Jurkat, Clone E6-1 (cell line): ENCODE results near the gene CDK18.

ENCODE experiments used
- DNase-seq: peaks from one replicate; pipeline ENCODE4 v3.0.0-alpha.2; 2011; ENCODE audit warnings: low read depth, low spot score
- H3K4me3 ChIP-seq: 2 replicates; pipeline ENCODE4 v1.5.1; 2011; ENCODE audit warnings: mild to moderate bottlenecking, low read length, control low read depth, moderate library complexity

CDK18 gene

DNA sequence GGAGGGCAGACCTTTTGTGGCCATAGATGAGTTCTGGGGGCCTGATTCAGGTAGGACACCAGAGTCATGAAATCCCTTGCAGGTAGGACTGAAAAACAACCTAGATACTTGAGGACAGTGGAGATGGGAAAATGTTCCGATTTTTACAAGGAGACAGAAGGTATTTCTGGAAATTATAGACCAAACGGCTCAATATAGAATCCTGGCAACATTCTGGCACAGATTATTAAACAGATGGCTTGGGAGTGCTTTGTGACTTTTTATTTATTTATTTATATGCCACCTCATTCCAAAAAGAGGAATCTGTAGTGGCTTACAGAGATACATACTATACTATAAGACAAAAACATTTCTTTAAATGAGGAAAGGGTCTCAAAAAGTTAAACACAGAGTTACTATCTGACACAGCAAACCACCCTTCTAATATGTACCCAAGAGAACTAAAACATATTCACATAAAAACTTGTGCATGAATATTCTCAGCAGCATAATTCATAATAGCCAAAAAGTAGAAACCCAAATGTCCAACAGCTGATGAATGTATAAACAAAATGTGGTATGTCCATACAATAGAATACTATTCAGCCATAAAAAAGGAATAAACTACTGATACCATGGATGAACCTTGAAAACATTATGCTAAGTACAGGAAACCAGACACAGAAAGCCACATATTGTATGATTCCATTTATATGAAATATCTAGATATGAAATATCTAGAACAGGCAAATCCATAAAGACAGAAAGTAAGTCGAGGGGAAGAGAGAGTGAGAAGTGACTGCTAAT is 49.8 kb downstream of the CDK18 start:
- no peak overlapping the region for H3K4me3 ChIP-seq
- no peak for DNase-seq

DNA sequence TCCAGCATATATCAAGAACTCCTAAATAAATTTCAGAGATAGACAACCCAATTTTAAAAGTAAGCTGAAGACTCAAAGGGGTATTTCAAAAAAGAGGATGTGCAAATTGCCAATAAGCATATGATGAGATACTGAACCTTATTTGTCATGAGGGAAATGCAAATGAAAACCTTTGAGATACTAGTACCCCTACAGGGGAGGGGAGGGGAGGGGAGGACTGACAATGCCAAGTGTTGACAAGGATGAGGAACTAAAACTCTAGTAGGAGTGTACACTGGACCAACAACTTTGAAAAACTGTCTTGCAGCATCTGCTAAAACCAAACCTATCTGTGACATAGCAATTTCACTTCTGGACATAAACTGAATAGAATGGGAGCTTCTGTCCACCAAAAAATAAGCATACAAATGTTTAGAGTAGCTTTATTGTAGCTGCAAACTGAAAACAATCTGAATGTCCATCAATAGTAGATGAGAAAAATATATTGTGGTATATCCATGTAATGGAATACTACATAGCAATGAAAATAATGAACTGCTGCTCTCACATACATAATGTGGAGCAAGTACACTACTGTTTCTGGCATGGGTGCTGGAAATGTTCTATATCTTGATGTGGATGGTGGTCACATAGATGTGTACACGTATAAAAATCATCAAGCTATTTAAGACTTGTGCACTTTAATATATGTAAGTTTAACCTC is 57.2 kb downstream of the CDK18 start:
- H3K4me3 ChIP-seq = no peak overlapping the region
- no peak for DNase-seq

DNA sequence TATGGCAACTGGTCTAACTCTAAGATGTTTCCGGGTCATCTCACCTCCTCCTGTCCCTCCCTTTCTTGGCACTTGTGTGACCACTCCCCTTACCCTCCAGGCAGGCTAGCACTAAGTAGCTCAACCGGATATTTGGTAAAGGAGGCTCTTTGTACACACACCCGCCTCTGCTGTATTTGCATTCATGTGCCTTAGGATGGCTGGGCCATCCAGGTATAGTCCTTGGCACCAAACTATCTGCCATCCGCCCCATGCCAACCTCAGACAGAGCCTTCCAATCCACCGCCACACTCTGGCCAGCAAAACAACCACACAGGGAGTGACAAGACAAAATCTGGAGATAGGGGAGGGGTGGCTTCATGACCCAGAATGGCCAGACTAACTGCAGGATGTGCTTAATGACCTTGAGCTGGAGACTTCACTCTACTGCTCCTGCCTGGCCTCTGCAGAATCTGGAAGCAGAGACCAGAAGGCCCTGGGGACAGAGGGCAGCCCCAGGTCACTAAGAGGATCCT is 59.5 kb downstream of the CDK18 start:
- no peak overlapping the region for H3K4me3 ChIP-seq
- DNase-seq = no peak

DNA sequence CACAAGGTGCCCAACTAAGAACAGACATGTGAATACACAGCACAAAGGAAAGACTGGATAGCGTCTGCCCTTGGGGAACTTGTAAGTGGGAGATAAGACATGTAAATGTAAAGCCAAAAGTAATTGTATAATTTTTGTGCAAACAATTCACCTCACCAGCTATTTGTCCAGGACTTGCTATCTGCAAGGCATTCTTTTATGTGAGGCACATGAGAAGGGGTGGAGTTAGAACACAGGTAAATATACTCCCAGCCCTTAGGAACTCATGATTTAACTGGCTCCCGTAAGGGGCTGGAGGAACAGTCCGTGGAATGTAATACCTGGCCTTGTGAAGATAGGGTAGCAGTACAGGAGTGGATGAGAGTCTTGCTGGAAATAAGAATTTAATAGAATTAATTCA is 61.3 kb downstream of the CDK18 start:
- DNase-seq = no peak
- no peak overlapping the region for H3K4me3 ChIP-seq

DNA sequence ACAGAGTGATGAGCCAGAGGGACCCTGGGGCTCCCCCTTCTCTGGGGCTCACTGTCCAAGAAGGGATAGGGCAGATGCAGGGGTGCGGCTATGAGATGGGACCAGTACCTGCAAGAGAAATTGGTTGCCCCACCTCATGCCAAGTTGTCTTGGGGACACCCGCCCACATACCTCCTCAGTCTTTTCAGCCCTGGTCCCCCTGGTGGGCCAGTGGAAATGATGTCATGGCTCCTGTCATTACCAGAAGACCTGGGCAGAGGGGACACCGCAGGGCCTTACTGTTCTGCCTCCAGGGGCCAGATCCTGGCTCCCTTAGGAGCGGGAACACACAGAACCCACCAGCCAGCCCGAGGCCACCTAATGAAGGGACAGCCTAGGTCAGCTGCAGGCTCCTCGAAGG is 63.2 kb downstream of the CDK18 start:
- DNase-seq = no peak
- H3K4me3 ChIP-seq = no peak overlapping the region

DNA sequence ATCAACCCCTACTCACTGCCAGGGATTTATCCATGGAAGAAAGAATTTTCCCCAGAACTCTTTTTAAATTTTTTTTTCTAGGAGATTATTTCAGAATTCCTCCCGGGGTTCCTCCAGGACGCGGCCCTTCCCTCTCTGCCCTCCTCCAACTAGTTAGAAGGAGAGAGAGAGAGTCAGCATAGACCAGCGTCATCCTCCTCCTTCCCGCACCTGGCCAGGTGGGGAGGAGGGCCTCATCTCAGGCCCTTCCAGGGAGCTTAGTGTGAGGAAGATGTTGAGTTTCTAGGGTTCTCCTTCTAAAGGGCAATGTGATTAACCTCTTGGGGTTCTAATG is 63.6 kb downstream of the CDK18 start:
- no peak for DNase-seq
- no peak overlapping the region for H3K4me3 ChIP-seq

DNA sequence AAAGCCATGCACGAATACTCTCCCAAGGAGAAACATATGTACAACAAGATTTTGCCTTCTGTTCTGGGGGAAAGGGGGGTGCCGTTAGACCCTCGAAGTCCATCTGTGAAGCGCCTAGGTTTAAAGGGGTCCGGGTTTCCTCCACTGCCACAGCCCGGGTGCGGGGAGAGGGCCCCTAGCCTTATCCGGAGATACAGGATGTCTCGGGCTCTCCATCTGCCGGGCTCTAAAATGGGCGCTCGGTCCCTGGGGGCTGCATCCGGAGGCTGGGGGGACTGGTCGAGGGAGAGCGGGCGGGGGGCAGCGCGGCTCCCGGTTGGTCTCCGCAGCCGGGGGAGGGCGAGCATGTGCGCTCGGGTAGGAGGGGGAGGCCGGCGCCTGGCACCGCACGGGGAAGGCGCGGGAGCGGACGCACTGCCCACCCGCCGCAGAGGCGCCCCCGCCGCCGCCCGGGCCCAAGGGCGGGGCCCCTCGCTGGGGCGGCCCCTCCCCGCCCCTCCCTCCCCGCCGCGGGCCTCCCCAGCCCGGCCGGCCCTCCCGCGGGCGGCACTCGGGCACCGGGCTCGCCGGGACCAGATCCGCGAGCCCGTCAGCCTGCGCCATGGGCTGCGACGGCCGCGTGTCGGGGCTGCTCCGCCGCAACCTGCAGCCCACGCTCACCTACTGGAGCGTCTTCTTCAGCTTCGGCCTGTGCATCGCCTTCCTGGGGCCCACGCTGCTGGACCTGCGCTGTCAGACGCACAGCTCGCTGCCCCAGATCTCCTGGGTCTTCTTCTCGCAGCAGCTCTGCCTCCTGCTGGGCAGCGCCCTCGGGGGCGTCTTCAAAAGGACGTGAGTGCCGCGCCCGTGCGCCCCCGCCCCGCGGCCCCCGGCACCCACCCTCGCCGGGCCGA is 64.2 kb downstream of the CDK18 start:
- no peak for DNase-seq

DNA sequence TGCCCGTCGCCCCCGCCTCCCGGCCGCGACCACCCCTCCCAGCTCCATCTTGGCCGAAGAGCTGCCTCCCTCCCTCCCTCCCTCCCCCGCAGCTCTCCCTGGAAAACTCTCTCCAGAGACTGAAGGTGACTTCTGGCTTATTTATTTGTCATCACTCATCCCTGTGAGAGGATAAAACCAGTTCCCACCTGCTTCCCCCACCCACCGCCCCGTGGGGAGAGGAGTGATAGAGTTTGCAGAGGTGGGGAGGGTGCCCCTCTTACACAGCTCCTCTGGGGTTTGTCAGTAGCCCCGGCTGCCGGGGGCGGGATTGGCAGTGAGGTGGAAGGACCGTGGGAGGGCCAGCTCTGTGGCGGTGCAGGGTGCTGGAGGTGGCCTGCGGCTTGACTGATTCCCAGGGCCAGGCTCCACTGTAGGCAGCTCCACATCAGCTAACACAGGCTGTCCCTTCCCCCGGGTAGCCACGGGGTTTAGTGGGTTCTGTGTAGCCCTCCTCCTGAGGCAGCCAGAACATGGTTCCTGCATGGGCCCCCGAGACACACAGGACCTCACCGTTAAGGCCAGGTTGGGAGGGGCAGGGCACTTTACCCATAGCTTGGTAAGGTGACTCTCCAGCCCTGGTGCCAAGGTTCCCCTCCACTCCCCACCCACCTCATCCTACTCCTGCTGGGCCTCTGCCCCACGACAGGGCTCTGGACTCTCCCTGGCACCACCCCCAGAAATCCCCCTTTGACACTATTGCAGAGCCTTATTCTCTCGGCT is 65.1 kb downstream of the CDK18 start:
- DNase-seq = no peak
- H3K4me3 ChIP-seq = no peak overlapping the region

More for the DNA sequence above, 64.2 kb downstream of the CDK18 start:
- no peak overlapping the region for H3K4me3 ChIP-seq

DNA sequence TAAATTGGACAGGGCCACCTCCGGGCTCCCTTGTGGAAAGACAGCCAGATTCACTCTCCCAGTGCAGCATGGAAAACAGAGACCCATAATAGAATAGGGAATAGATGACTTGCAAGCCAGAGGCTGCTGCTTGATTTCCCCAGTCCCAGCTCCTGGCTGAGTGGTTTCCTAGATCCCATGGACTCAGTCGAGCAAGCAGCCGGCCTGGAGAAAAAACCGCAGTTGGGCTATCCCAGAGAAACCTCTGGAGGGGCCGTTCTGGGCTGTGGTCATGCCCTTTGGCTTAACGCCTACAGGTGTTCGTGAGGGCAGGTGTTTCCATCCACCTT is 65.7 kb downstream of the CDK18 start:
- DNase-seq = no peak
- H3K4me3 ChIP-seq = no peak overlapping the region

DNA sequence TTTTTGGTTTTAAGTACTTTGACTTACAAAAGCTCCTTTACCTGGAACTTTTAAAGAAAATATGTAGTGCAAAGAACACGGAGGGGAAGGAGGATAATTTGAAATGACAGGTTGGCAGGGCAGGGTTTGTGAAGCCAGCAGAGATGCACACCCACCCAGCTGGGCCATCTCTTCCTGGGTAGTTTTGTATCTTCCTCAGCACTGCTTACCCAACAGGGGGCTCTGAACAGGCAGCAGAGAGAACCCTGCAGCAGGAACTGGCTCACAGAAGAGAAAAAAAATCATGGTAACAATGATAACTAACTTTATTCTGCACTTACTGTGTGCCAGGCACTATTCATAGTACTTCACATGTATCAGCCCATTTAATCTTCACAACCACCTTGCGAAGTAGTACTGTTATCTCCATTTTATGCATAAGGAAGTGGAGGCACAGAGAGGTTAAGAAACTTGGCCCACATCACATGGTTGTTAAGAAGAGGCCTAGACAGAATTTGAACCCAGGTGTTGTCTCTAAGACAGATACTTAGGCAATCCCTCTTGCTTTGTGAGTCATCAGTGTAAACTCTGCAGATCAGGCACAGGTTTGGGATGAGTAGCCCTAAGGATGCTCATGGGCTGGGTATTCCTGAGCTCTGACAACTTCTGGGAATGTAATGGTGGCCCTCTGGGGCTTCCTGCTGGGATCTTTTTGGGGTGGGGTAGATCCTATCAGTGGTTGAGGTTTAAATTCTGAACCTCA is 66.5 kb downstream of the CDK18 start:
- DNase-seq = peak; percentile 22

DNA sequence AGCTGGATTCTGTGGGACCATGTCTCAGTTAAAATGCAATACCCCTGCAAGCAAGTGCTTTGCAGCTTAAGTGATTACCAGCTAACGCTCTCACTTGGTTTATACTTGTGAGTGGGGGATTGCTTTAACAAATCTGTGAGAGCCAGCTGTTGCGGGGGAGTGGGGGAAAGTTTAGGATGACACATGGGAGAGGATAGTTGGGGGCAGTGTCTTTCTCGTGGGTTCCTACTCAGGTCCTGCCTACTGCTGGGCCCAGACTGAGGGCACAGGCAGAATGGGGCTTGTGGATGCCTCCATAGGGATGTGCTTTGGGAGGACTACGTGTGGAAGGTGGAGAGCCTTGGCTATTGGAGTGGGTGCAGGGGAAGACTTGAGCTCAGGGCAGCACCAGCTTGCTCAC is 67.3 kb downstream of the CDK18 start:
- no peak for DNase-seq
- no peak overlapping the region for H3K4me3 ChIP-seq

More for the DNA sequence above, 66.5 kb downstream of the CDK18 start:
- no peak overlapping the region for H3K4me3 ChIP-seq

DNA sequence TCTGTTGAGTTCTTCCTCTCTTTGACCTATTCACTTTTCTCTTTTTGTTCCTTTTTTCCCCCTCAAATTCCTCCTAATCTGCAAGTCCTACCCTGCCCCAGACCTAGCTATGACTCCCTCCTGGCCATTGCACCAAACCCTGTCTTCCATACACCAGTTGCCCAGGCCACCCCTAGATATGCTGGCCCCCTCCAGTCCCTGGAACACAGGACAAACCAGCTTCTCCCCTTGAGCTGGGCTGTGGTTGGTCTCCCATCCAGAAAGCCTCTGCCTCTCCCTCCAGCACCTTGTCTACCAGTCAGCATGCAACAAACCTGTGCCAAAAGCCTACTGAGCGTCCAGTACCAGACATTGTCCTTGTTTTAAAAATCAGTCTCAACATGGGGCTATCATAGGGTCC is 68.0 kb downstream of the CDK18 start:
- no peak for DNase-seq
- no peak overlapping the region for H3K4me3 ChIP-seq

DNA sequence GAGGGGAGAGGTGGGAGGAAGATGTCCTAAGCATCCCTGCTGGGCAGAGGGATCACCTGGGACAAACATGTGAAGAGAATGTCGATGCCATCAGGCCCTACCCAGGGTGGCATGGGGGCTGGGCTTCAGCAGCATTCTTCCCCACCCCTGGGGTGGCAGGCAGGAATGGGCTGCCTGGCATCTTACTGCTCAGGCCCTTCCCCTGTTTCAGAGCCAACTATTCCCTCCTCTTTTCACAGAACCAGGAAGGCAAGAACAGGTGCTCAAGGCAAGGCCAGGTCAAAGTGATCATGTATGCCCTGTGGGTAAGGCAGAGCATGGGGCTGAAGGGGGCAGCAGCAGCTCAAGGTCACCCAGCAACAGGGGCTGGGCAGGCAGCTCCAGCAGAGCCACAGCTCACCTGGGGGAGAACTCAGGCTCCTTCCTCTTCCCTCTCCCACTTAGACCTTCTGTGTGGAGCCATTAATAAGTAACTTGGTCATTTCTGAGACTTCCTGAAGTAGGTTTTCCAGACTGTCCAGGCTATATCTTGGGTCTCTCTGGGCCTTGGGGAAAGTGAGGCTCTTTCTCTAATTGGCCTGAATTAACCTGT is 70.9 kb downstream of the CDK18 start:
- no peak overlapping the region for H3K4me3 ChIP-seq

DNA sequence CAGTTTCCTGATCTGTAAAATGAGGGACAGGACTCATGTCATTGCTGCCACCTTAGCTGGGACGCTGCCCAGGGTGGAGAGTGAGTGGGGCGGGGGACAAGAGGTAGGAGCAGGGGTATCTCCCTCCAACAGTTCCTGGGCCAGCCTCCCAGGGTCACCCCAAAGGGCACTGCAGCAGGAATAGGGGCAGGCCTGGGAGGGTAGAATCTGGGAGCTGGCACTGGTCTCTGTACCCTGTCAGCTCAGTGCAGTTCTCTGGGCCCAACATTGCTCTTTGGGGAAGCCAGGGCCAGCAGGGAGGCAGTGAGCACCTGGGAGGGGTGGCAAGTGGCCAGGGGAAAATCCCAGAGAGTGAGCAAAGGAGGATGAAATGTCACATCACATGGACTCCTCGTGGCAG is 71.5 kb downstream of the CDK18 start:
- DNase-seq = no peak
- H3K4me3 ChIP-seq = no peak overlapping the region

More for the DNA sequence above, 70.9 kb downstream of the CDK18 start:
- no peak for DNase-seq

DNA sequence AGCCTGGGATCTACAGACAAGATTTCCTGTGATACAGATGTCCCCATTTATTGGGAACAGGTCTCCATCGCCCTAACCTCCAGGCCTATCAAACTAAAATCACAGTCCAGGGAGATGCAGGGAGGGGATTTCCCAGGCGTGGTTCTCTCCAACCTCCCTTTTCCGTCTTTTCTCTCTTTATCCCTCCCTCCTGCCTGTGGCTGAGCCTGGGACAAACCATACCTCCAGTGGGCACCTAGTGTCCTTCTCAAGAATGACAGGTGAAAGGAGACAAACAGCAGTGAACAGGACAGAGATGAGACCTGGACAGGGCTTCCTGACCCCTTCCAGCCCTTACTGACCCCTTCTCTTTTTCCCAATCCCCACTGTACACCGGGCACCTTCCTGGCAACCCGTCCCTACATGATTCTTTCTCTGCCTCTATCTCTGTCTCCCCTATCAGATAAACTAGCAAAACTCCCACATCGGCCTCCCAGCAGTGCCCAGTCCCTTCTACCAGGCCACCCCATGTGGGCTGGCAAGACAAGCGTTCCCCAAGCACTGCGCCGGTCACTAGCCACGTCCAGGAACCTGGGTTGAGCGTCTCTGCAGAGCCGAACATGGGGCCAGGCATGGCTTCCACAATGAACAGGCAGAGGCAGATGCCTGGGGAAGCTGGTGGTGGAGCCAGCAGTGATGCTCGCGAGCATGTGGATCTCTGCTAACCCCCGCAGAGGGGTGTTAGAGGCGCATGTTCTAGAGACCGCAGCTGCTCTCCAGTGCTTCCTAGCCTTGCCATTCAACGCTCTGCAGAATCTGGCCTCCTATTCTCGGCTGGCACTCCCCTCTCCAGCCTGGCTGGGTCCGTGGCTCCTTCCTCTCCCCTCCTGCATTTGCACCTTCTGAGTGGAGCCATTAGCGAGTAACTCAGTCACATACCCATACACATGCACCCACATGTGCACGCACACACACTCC is 72.6 kb downstream of the CDK18 start:
- no peak for DNase-seq
- no peak overlapping the region for H3K4me3 ChIP-seq

DNA sequence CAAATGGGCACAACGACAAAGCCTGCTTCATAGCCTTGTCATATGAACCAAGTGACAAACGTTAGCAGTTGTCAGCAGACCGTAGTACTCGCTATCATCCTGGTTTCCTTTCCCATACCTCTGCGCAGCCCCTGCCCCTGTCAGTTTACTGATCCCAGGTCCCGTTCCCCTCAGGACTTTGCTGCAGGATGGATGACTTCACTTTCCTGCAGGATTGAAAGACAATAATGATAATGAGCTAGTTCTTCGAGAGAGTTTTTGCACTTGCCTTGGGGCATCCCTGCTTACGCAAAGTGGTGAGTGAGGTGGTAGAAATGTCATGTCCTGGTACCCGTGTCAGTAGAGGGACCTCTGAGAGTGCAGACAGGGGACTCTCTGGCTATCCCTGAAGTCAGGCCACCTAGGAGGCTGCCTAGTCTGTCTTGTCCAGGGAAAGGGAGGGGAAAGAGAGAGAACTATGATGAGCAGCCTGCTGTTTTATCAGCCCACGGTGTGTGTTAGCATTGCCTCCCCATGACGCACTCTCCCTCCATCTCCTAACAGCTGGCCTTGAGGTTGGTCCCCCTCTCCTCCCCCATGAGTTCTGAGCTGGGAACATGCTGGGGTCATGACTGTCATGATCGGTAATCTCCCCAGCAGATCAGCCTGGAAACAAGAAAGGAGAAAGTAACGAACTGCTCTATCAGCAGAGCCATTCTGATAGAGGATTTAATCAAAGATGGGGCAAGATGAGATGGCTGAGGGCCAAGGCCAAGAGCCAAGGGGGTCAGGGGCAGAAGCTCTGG is 73.6 kb downstream of the CDK18 start:
- no peak overlapping the region for H3K4me3 ChIP-seq
- no peak for DNase-seq
